K562 (cell line): ENCODE measurements around the gene ANAPC16. TPM values are rescaled to one million over a fixed set of nuclear protein-coding genes. Genes with fewer than 3 reads are reported as not detected.
A peak's percentile ranks its signal among the peaks of the same experiment; 100 is the strongest.

ENCODE experiments used
- CBX3 ChIP-seq, 2 experiments: IDR thresholded peaks; 1 replicate in 1 of 2; 2 replicates in 1 of 2; pipeline ENCODE4 v1.6.1; 2012; ENCODE audit warnings: inconsistent platforms in 2 of 2, low read length in 2 of 2, borderline replicate concordance in 1 of 2, control low read depth in 1 of 2
- ETV5 ChIP-seq: sonication (generic); formaldehyde crosslinking; IDR thresholded peaks from 2 replicates; pipeline ENCODE4 v1.4.0; 2020; ENCODE audit warnings: low read depth, mild to moderate bottlenecking, missing genetic modification reagents
- HMGN3 ChIP-seq: IDR thresholded peaks from 2 replicates; pipeline ENCODE4 v1.6.1; 2011; ENCODE audit warnings: borderline replicate concordance, low read depth, mild to moderate bottlenecking, mixed read lengths, low read length; ENCODE audit not compliant: insufficient read length; ENCODE audit errors: extremely low read depth
- MAZ ChIP-seq, 2 experiments: fragments of 450-650 bp in 1 of 2; sonication (generic) in 1 of 2; formaldehyde crosslinking; IDR thresholded peaks in 1 of 2; conservative IDR thresholded peaks in 1 of 2; 2 replicates each; pipeline versions ENCODE4 v1.4.0 to v1.5.0; 2020; ENCODE audit warnings: mild to moderate bottlenecking in 1 of 2, missing genetic modification reagents in 1 of 2
- NCOA1 ChIP-seq: fragments of 450-650 bp; IDR thresholded peaks from 2 replicates; pipeline ENCODE4 v1.6.1; 2016; ENCODE audit warnings: low read depth
- NELFE ChIP-seq: IDR thresholded peaks from 2 replicates; pipeline ENCODE4 v1.6.1; 2011; ENCODE audit warnings: mild to moderate bottlenecking; ENCODE audit not compliant: insufficient read depth, insufficient read length
- NFIX ChIP-seq: fragments of 250-450 bp; sonication (Bioruptor Pico); IDR thresholded peaks from 2 replicates; pipeline ENCODE4 v1.4.0; 2020; ENCODE audit warnings: low read depth, mild to moderate bottlenecking, moderate library complexity
- NR1H2 ChIP-seq: sonication (generic); formaldehyde crosslinking; IDR thresholded peaks from 2 replicates; pipeline ENCODE4 v1.4.0; 2020; ENCODE audit warnings: mild to moderate bottlenecking, missing genetic modification reagents
- PHF8 ChIP-seq: fragments of 200-600 bp; sonication (generic); IDR thresholded peaks from 2 replicates; pipeline ENCODE4 v1.6.1; 2012; ENCODE audit warnings: mixed run types, mild to moderate bottlenecking, inconsistent platforms, low read length, moderate library complexity, borderline replicate concordance
- SMARCE1 ChIP-seq: fragments of 450-650 bp; IDR thresholded peaks from 2 replicates; pipeline ENCODE4 v1.7.1; 2016; ENCODE audit warnings: mild to moderate bottlenecking
- TARDBP ChIP-seq: fragments of 450-650 bp; IDR thresholded peaks from 2 replicates; pipeline ENCODE4 v1.6.1; 2016
- ZNF133 ChIP-seq: fragments of 250-450 bp; sonication (Bioruptor Pico); IDR thresholded peaks from 2 replicates; pipeline ENCODE4 v1.4.0; 2020; ENCODE audit warnings: mild to moderate bottlenecking
- ZNF24 ChIP-seq: fragments of 450-650 bp; IDR thresholded peaks from 2 replicates; pipeline ENCODE4 v1.6.1; 2016
- ZNF282 ChIP-seq: sonication (generic); formaldehyde crosslinking; IDR thresholded peaks from 2 replicates; pipeline ENCODE4 v1.8.1; 2023; ENCODE audit warnings: missing genetic modification reagents
- polyA plus RNA-seq, 8 experiments: library from polyadenylated mRNA; depleted of rRNA in 4 of 8; stranded (reverse) in 5 of 8; unstranded in 3 of 8; fragments of >200 nt; fragmentation: Nextera tagmentation in 2 of 8; fragmentation: Illumina TruSeq in 1 of 8; extraction: Ambion mirVana in 2 of 8; extraction: Trizol in 1 of 8; gene quantifications; 2 replicates each; pipeline versions ENCODE4 v1.2.1 to v1.2.3, GENCODE V29; 2011 to 2014; ENCODE audit warnings: inconsistent platforms in 1 of 8, missing spikeins in 1 of 8
- total RNA-seq, 7 experiments: library from RNA; depleted of rRNA in 6 of 7; stranded (reverse); fragments of >200 nt in 6 of 7; fragmentation: Illumina TruSeq in 2 of 7; extraction: Trizol in 2 of 7; gene quantifications; 2 replicates each; pipeline versions ENCODE4 v1.2.1 to v1.2.3, GENCODE V29; 2011 to 2021; ENCODE audit warnings: low replicate concordance in 1 of 7
- TF ChIP-seq, protein P1 (sequence below), 2 experiments: fragments of 150-350 bp in 1 of 2; IDR thresholded peaks; 2 replicates each; pipeline ENCODE4 v1.6.1; 2012 to 2016; ENCODE audit warnings: low read depth in 2 of 2, low read length in 2 of 2, mild to moderate bottlenecking in 1 of 2, moderate library complexity in 1 of 2
- TF ChIP-seq, protein P2 (sequence below): fragments of 450-650 bp; formaldehyde crosslinking; IDR thresholded peaks from 2 replicates; pipeline ENCODE4 v1.4.0; 2022; ENCODE audit warnings: missing genetic modification characterization
- TF ChIP-seq, protein P3 (sequence below): sonication (generic); formaldehyde crosslinking; IDR thresholded peaks from 2 replicates; pipeline ENCODE4 v1.8.1; 2023; ENCODE audit warnings: mild to moderate bottlenecking, missing genetic modification reagents
- TF ChIP-seq, protein P4 (sequence below): fragments of 250-450 bp; sonication (Bioruptor Pico); IDR thresholded peaks from 2 replicates; pipeline ENCODE4 v1.5.0; 2021

ANAPC16 gene
- total and polyA plus RNA-seq, 9 of the 15 experiments (the other 6 are each of a cell fraction or from before 2014, with no cell fraction given): 42.6 to 208 (median 108) TPM

DNA sequence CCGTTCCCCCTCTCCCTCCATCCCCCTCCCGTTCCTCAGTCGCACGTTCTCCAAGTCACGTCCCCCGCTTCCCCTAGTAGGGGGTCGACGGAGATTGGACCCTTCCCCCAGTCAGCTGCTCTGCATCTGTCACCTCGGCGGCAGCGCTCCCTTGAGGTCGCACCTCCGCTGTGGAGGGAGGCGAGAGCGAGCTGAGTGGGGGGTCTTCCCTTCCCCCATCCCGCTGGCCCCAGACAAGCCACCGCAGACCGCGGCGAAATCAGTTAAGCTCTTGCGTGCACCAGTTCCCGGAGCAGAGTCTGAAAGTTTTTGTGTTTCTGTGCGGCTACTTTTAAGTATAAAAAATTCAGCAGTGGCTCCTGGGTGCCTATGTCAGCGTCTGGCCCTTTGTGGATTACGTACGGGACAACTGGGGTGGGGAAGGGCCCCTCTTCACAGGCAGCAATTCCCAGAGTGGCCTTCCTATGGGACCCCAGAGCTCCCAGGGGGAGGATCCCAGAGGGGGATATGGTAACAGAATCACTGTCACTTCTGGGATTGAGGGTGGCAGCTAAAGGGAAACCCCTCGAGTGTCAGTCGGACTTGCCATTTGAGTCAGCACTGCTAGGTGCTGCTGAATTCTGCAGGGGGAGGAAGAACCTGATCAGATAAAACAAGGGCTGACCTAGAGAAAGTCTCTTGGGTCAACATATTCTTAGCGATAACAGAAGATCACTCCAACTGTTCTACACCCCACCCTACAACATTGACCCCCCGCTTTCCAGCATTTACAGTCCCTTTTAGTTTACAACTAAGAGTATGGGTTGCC lies 45.4 kb downstream of the ANAPC16 start (continued):
- TF ChIP-seq, protein P1, sequence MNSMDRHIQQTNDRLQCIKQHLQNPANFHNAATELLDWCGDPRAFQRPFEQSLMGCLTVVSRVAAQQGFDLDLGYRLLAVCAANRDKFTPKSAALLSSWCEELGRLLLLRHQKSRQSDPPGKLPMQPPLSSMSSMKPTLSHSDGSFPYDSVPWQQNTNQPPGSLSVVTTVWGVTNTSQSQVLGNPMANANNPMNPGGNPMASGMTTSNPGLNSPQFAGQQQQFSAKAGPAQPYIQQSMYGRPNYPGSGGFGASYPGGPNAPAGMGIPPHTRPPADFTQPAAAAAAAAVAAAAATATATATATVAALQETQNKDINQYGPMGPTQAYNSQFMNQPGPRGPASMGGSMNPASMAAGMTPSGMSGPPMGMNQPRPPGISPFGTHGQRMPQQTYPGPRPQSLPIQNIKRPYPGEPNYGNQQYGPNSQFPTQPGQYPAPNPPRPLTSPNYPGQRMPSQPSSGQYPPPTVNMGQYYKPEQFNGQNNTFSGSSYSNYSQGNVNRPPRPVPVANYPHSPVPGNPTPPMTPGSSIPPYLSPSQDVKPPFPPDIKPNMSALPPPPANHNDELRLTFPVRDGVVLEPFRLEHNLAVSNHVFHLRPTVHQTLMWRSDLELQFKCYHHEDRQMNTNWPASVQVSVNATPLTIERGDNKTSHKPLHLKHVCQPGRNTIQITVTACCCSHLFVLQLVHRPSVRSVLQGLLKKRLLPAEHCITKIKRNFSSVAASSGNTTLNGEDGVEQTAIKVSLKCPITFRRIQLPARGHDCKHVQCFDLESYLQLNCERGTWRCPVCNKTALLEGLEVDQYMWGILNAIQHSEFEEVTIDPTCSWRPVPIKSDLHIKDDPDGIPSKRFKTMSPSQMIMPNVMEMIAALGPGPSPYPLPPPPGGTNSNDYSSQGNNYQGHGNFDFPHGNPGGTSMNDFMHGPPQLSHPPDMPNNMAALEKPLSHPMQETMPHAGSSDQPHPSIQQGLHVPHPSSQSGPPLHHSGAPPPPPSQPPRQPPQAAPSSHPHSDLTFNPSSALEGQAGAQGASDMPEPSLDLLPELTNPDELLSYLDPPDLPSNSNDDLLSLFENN (IDR thresholded peaks at IDR 0.05; ENCODE audit: low read depth in 2 of 2, low read length in 2 of 2): peak in 1 of 2 experiments; percentile 19; a peak in 2 of 4 replicates
- TF ChIP-seq MAZ (CRISPR knock-in tag; conservative IDR thresholded peaks at IDR 0.05 in 1 of 2, IDR thresholded peaks at IDR 0.05 in 1 of 2) (peak; percentile 72 to 93), NFIX (CRISPR knock-in tag) (no peak), ETV5 (CRISPR knock-in tag) (no peak), HMGN3 (peak; percentile 93), ZNF133 (CRISPR knock-in tag) (0 out of 2 replicates have a peak, but pooled peaks have one; percentile 4), NCOA1 (peak; percentile 49), SMARCE1 (peak; percentile 83), NR1H2 (CRISPR knock-in tag) (no peak), NELFE (no peak), PHF8 (peak; percentile 65; the same call in 1 of the 2 replicates), TARDBP (no peak), ZNF282 (CRISPR knock-in tag) (no peak), CBX3 (IDR thresholded peaks at IDR 0.05; ENCODE audit: borderline replicate concordance in 1 of 2, low read length in 2 of 2) (0 out of 3 replicates have a peak, but pooled peaks of 1 of the 2 experiments have one; percentile 30), ZNF24 (no peak; the same call in 1 of the 2 replicates)
- TF ChIP-seq, protein P2, sequence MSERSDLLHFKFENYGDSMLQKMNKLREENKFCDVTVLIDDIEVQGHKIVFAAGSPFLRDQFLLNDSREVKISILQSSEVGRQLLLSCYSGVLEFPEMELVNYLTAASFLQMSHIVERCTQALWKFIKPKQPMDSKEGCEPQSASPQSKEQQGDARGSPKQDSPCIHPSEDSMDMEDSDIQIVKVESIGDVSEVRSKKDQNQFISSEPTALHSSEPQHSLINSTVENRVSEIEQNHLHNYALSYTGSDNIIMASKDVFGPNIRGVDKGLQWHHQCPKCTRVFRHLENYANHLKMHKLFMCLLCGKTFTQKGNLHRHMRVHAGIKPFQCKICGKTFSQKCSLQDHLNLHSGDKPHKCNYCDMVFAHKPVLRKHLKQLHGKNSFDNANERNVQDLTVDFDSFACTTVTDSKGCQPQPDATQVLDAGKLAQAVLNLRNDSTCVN: no peak
- TF ChIP-seq, protein P3, sequence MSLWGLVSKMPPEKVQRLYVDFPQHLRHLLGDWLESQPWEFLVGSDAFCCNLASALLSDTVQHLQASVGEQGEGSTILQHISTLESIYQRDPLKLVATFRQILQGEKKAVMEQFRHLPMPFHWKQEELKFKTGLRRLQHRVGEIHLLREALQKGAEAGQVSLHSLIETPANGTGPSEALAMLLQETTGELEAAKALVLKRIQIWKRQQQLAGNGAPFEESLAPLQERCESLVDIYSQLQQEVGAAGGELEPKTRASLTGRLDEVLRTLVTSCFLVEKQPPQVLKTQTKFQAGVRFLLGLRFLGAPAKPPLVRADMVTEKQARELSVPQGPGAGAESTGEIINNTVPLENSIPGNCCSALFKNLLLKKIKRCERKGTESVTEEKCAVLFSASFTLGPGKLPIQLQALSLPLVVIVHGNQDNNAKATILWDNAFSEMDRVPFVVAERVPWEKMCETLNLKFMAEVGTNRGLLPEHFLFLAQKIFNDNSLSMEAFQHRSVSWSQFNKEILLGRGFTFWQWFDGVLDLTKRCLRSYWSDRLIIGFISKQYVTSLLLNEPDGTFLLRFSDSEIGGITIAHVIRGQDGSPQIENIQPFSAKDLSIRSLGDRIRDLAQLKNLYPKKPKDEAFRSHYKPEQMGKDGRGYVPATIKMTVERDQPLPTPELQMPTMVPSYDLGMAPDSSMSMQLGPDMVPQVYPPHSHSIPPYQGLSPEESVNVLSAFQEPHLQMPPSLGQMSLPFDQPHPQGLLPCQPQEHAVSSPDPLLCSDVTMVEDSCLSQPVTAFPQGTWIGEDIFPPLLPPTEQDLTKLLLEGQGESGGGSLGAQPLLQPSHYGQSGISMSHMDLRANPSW (CRISPR knock-in tag): no peak
- TF ChIP-seq, protein P4, sequence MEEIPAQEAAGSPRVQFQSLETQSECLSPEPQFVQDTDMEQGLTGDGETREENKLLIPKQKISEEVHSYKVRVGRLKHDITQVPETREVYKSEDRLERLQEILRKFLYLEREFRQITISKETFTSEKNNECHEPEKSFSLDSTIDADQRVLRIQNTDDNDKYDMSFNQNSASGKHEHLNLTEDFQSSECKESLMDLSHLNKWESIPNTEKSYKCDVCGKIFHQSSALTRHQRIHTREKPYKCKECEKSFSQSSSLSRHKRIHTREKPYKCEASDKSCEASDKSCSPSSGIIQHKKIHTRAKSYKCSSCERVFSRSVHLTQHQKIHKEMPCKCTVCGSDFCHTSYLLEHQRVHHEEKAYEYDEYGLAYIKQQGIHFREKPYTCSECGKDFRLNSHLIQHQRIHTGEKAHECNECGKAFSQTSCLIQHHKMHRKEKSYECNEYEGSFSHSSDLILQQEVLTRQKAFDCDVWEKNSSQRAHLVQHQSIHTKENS (CRISPR knock-in tag): 0 out of 2 replicates have a peak, but pooled peaks have one; percentile 22
